DOHH2 (cell line): ENCODE results near the gene TMEM26.

ENCODE experiments used
- H3F3A ChIP-seq: fragments of 200-600 bp; sonication (generic), shearing (Covaris generic); 2 replicates; pipeline ENCODE4 v1.6.0; 2016; ENCODE audit warnings: antibody characterized with exemption, mild to moderate bottlenecking; ENCODE audit not compliant: control insufficient read depth, insufficient read depth
- H3K27ac ChIP-seq: fragments of 200-600 bp; sonication (generic); 2 replicates; pipeline ENCODE4 v1.5.1; 2014; ENCODE audit warnings: low read depth, mild to moderate bottlenecking, low read length, moderate library complexity
- H3K27me3 ChIP-seq: fragments of 200-600 bp; sonication (generic); 2 replicates; pipeline ENCODE4 v1.6.1; 2014; ENCODE audit warnings: mild to moderate bottlenecking, low read length, mixed read lengths; ENCODE audit not compliant: control insufficient read depth
- H3K36me3 ChIP-seq: fragments of 200-600 bp; sonication (generic); 2 replicates; pipeline ENCODE4 v1.6.1; 2014; ENCODE audit warnings: mild to moderate bottlenecking, low read length, moderate library complexity, mixed read lengths; ENCODE audit not compliant: control insufficient read depth
- H3K4me1 ChIP-seq: fragments of 200-600 bp; sonication (generic); 2 replicates; pipeline ENCODE4 v1.6.1; 2014; ENCODE audit warnings: mild to moderate bottlenecking, low read length, mixed read lengths; ENCODE audit not compliant: control insufficient read depth
- H3K4me2 ChIP-seq: fragments of 200-600 bp; sonication (generic); 2 replicates; pipeline ENCODE4 v1.6.0; 2014; ENCODE audit warnings: mild to moderate bottlenecking, low read length, moderate library complexity
- H3K4me3 ChIP-seq: fragments of 200-600 bp; sonication (generic); 2 replicates; pipeline ENCODE4 v1.5.1; 2014; ENCODE audit warnings: mild to moderate bottlenecking, low read length, mixed read lengths
- H3K79me2 ChIP-seq: fragments of 200-600 bp; sonication (generic); 2 replicates; pipeline ENCODE4 v1.6.1; 2014; ENCODE audit warnings: mild to moderate bottlenecking, low read length, mixed read lengths; ENCODE audit not compliant: control insufficient read depth
- H3K9me2 ChIP-seq: fragments of 200-600 bp; sonication (generic); replicated peaks from 2 replicates; pipeline ENCODE4 v1.6.1; 2014; ENCODE audit warnings: mild to moderate bottlenecking, low read length, mixed read lengths; ENCODE audit not compliant: control insufficient read depth
- H3K9me3 ChIP-seq: fragments of 200-600 bp; sonication (generic); 2 replicates; pipeline ENCODE4 v1.6.1; 2014; ENCODE audit warnings: antibody characterized with exemption, low read length, mixed read lengths; ENCODE audit not compliant: control insufficient read depth, insufficient read depth
- H4K20me1 ChIP-seq: fragments of 200-600 bp; sonication (generic); 2 replicates; pipeline ENCODE4 v1.6.0; 2014; ENCODE audit warnings: low read depth, mild to moderate bottlenecking, antibody characterized with exemption, low read length, moderate library complexity; ENCODE audit not compliant: control insufficient read depth, insufficient read depth
- EZH2phosphoT487 ChIP-seq: fragments of 200-600 bp; sonication (generic); IDR thresholded peaks from 2 replicates; pipeline ENCODE4 v1.6.1; 2017; ENCODE audit warnings: borderline replicate concordance, mild to moderate bottlenecking, antibody characterized with exemption, low read length, moderate library complexity, mixed read lengths
- TF ChIP-seq, protein P1 (sequence below): fragments of 200-600 bp; sonication (generic); IDR thresholded peaks from one replicate; pipeline ENCODE4 v1.5.1; 2014; ENCODE audit warnings: antibody characterized with exemption, mild to moderate bottlenecking, low read depth, low read length; ENCODE audit not compliant: poor library complexity, severe bottlenecking

The TMEM26 gene

DNA sequence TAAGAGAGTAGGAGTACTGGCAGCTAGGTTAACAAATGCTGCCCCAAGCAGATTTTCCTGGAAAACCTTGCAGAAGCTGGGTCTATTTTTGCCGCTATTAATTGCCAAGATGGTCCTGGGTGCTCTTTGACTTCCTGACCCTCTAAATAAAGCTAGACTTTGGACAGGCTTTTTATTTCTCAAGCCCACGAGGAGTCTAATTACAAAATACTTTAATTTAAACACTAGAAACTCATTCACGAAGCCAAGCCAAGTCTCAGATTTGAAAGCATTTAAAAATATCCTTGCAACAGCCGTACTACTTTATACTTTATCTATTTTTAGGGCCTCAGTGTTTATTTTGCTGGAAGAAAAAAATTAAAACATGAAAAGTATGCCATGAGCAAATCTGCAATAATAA, 45.1 kb downstream of the TMEM26 start:
- no peaks in the 10 kb centered on the region for H3K9me2 ChIP-seq
- TF ChIP-seq, protein P1, sequence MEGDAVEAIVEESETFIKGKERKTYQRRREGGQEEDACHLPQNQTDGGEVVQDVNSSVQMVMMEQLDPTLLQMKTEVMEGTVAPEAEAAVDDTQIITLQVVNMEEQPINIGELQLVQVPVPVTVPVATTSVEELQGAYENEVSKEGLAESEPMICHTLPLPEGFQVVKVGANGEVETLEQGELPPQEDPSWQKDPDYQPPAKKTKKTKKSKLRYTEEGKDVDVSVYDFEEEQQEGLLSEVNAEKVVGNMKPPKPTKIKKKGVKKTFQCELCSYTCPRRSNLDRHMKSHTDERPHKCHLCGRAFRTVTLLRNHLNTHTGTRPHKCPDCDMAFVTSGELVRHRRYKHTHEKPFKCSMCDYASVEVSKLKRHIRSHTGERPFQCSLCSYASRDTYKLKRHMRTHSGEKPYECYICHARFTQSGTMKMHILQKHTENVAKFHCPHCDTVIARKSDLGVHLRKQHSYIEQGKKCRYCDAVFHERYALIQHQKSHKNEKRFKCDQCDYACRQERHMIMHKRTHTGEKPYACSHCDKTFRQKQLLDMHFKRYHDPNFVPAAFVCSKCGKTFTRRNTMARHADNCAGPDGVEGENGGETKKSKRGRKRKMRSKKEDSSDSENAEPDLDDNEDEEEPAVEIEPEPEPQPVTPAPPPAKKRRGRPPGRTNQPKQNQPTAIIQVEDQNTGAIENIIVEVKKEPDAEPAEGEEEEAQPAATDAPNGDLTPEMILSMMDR: no peak
- TF ChIP-seq EZH2phosphoT487: no peak

DNA sequence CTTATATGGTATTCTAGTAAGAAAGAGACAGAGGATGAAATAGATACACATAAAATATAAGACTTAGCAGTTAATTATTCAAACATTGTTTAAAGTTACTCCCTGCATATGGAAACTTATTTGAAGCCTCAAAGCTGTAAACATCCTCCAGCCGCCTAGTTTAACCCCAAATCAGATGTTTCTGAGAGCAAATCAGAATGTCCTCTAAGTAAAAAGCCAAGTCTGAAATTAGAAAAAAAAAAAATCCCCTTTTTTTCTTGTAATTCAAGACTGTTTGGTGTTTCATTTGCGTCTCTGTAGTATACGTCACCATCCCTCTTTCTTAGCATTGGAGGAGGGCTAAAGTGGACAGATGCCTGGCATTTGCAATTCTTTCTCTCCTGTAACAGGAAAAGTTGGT, 46.4 kb downstream of the TMEM26 start:
- Histone ChIP-seq H3K9me3 (no peaks in the 10 kb centered on the region), H3K9me2 (no peaks in the 10 kb centered on the region), H3F3A (no peaks in the 10 kb centered on the region), H3K79me2 (no peaks in the 10 kb centered on the region), H4K20me1 (no peaks in the 10 kb centered on the region), H3K4me1 (no peaks in the 10 kb centered on the region), H3K27ac (no peak overlapping the region), H3K4me2 (no peak overlapping the region), H3K4me3 (no peak overlapping the region), H3K36me3 (no peaks in the 10 kb centered on the region), H3K27me3 (no peaks in the 10 kb centered on the region)
- no peak for TF ChIP-seq EZH2phosphoT487
- TF ChIP-seq, protein P1: no peak

More for the DNA sequence above, 45.1 kb downstream of the TMEM26 start:
- Histone ChIP-seq H3K79me2 (no peaks in the 10 kb centered on the region), H3F3A (no peaks in the 10 kb centered on the region), H3K4me2 (no peak overlapping the region), H3K9me3 (no peaks in the 10 kb centered on the region), H3K4me3 (no peak overlapping the region), H3K27me3 (no peaks in the 10 kb centered on the region), H3K4me1 (no peaks in the 10 kb centered on the region), H3K27ac (no peak overlapping the region), H3K36me3 (no peaks in the 10 kb centered on the region), H4K20me1 (no peaks in the 10 kb centered on the region)

DNA sequence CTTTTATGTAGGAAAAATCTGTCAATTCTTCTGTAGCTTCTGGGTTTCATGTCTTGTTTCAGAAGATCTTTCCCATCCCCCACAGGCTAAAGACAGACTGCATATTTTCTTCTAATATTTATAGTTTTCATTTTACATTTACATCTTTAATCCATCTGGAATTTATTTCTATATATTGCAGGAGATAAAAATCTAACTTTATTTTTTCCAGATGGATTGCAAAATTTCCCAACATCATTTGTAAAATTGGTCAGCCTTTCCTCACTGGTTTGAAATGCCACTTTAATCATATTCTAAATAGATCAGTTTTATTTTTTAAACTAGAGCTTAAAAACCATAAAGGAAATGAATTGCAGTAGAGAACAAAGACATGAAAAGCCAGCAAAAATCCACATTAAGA, 46.9 kb downstream of the TMEM26 start:
- H3K27me3 ChIP-seq: no peaks in the 10 kb centered on the region
- no peaks in the 10 kb centered on the region for H3K79me2 ChIP-seq
- no peak overlapping the region for H3K4me3 ChIP-seq
- H3K4me1 ChIP-seq: no peaks in the 10 kb centered on the region
- H3K9me2 ChIP-seq: no peaks in the 10 kb centered on the region
- H3K9me3 ChIP-seq: no peaks in the 10 kb centered on the region
- H3K36me3 ChIP-seq: no peaks in the 10 kb centered on the region
- no peak overlapping the region for H3K27ac ChIP-seq
- H3K4me2 ChIP-seq: no peak overlapping the region
- no peaks in the 10 kb centered on the region for H4K20me1 ChIP-seq
- H3F3A ChIP-seq: no peaks in the 10 kb centered on the region
- TF ChIP-seq, protein P1: no peak
- TF ChIP-seq EZH2phosphoT487: no peak

DNA sequence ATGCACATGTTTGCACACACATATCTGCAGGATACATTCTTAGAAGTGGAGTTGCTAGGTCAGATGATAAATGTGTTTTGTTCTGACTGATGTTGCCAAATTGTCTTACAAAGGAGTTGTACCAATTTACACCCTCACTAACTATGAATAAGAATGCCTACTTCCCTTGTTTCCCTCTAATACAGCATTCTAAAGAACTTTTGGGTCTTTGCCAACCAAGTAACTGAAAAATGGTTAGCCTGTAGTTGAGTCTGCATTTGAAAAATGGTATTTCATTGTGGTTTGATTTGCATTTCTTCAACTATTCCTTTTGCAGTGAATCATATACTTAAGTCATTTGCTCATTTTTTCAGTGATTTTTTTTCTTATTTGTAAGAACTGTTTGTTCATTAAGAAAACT, 48.4 kb downstream of the TMEM26 start:
- TF ChIP-seq, protein P1: no peak
- no peak for TF ChIP-seq EZH2phosphoT487
- H3K9me2 ChIP-seq: no peaks in the 10 kb centered on the region
- no peaks in the 10 kb centered on the region for H3K4me1 ChIP-seq
- H3K79me2 ChIP-seq: no peaks in the 10 kb centered on the region
- no peak overlapping the region for H3K4me3 ChIP-seq
- H3K4me2 ChIP-seq: no peak overlapping the region
- H3K9me3 ChIP-seq: no peaks in the 10 kb centered on the region
- no peaks in the 10 kb centered on the region for H3K36me3 ChIP-seq
- no peaks in the 10 kb centered on the region for H4K20me1 ChIP-seq
- no peak overlapping the region for H3K27ac ChIP-seq
- no peaks in the 10 kb centered on the region for H3F3A ChIP-seq
- no peaks in the 10 kb centered on the region for H3K27me3 ChIP-seq
